ENCODE data around the gene SLC22A13. TPM values are rescaled to one million over a fixed set of nuclear protein-coding genes. Genes with fewer than 3 reads are reported as not detected.

The SLC22A13 gene
- total and polyA plus RNA-seq, 10 donors = 0.05 to 1.6 (median 0.51) TPM; not detected in 1

- intact Hi-C loops (cut with DNase I; ENCODE audit: low total_unique reads) = no loop called here
- H3K36me3 ChIP-seq = no peaks in the 10 kb centered on the region
- TF ChIP-seq, protein P1, sequence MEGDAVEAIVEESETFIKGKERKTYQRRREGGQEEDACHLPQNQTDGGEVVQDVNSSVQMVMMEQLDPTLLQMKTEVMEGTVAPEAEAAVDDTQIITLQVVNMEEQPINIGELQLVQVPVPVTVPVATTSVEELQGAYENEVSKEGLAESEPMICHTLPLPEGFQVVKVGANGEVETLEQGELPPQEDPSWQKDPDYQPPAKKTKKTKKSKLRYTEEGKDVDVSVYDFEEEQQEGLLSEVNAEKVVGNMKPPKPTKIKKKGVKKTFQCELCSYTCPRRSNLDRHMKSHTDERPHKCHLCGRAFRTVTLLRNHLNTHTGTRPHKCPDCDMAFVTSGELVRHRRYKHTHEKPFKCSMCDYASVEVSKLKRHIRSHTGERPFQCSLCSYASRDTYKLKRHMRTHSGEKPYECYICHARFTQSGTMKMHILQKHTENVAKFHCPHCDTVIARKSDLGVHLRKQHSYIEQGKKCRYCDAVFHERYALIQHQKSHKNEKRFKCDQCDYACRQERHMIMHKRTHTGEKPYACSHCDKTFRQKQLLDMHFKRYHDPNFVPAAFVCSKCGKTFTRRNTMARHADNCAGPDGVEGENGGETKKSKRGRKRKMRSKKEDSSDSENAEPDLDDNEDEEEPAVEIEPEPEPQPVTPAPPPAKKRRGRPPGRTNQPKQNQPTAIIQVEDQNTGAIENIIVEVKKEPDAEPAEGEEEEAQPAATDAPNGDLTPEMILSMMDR (IDR thresholded peaks at IDR 0.05 in 8 of 11, conservative IDR thresholded peaks at IDR 0.05 in 3 of 11) = no peak
- TF ChIP-seq POLR2AphosphoS5 (IDR thresholded peaks at IDR 0.05) (no peak), POLR2A (IDR thresholded peaks at IDR 0.05) (no peak)
- H3K27ac ChIP-seq = no peak overlapping the region
- H3K27me3 ChIP-seq (replicated peaks in 1 of 7) = peaks cover 0 to 10% (median 0%) of the 10 kb centered on the region in 7 donors
- H3K9me3 ChIP-seq = no peaks in the 10 kb centered on the region
- no peak overlapping the region for H3K4me3 ChIP-seq
- no peaks in the 10 kb centered on the region for H3K4me1 ChIP-seq
- no peak for DNase-seq
Measured at GRCh38 chr3:38327335-38328009, 61.9 kb downstream of the SLC22A13 start.

Small RNA genes lying within 50 kb of the gene (small RNA-seq; reads per million reads assigned to genes)
- gene RNU6-235P = 0 reads per million in 4 donors

Other genes with a start within 250 kb of the SLC22A13 start
- 10 to 100 TPM; 16.3 to 24.0 (median 20.8) TPM for gene PLCD1, start 236.2 kb upstream of the SLC22A13 start, total RNA-seq
- 10 to 100 TPM; 11.8 to 13.3 (median 12.7) TPM for gene PLCD1, start 236.2 kb upstream of the SLC22A13 start, polyA plus RNA-seq
- 1 to 10 TPM in 5 of 7 donors, under 1 TPM in 2; 0.52 to 2.3 (median 1.5) TPM for gene DLEC1, start 226.6 kb upstream of the SLC22A13 start, total RNA-seq
- under 1 TPM; 0.36 to 0.57 (median 0.42) TPM for gene DLEC1, start 226.6 kb upstream of the SLC22A13 start, polyA plus RNA-seq
- 100 to 1,000 TPM in 2 of 7 donors, 10 to 100 TPM in 5; 77.5 to 120 (median 88.0) TPM for gene ACAA1, start 128.7 kb upstream of the SLC22A13 start, total RNA-seq
- gene ACAA1, start 128.7 kb upstream of the SLC22A13 start, polyA plus RNA-seq = 10 to 100 TPM; 68.4 to 79.3 (median 73.9) TPM
- 100 to 1,000 TPM in 2 of 7 donors, 10 to 100 TPM in 5; 69.8 to 146 (median 90.9) TPM for gene MYD88, start 127.2 kb upstream of the SLC22A13 start, total RNA-seq
- gene MYD88, start 127.2 kb upstream of the SLC22A13 start, polyA plus RNA-seq = 10 to 100 TPM; 38.8 to 53.3 (median 41.1) TPM
- gene OXSR1, start 100.3 kb upstream of the SLC22A13 start, total RNA-seq = 10 to 100 TPM; 28.6 to 45.0 (median 33.4) TPM
- 10 to 100 TPM in 1 of 3 donors, 1 to 10 TPM in 2; 9.3 to 12.4 (median 9.7) TPM for gene OXSR1, start 100.3 kb upstream of the SLC22A13 start, polyA plus RNA-seq
- under 1 TPM in 2 of 7 donors, not detected in 5; 0.19 to 0.60 TPM for gene SLC22A14, start 16.5 kb downstream of the SLC22A13 start, total RNA-seq
- gene SLC22A14, start 16.5 kb downstream of the SLC22A13 start, polyA plus RNA-seq = under 1 TPM in 2 of 3 donors, not detected in 1; 0.04 to 0.17 TPM
- gene XYLB, start 81.0 kb downstream of the SLC22A13 start, total RNA-seq = 10 to 100 TPM in 1 of 7 donors, 1 to 10 TPM in 6; 1.8 to 12.3 (median 2.6) TPM
- under 1 TPM; 0.33 to 0.58 (median 0.42) TPM for gene XYLB, start 81.0 kb downstream of the SLC22A13 start, polyA plus RNA-seq
- gene ACVR2B, start 188.1 kb downstream of the SLC22A13 start, total RNA-seq = 1 to 10 TPM; 4.0 to 8.4 (median 6.0) TPM
- under 1 TPM; 0.28 to 0.67 (median 0.33) TPM for gene ACVR2B, start 188.1 kb downstream of the SLC22A13 start, polyA plus RNA-seq
- 10 to 100 TPM; 16.9 to 20.9 (median 19.2) TPM for gene EXOG, start 230.5 kb downstream of the SLC22A13 start, total RNA-seq
- 1 to 10 TPM; 3.9 to 8.6 (median 8.2) TPM for gene EXOG, start 230.5 kb downstream of the SLC22A13 start, polyA plus RNA-seq